AG04450 (cell line): ENCODE data around the gene NECTIN1. TPM values are rescaled to one million over a fixed set of nuclear protein-coding genes. Genes with fewer than 3 reads are reported as not detected.

Source experiments
- CTCF ChIA-PET: fragments of 300-600, 350-600 bp; formaldehyde crosslinking; extraction: SDS; loops from one replicate; lab custom pipeline; 2022; ENCODE audit warnings: antibody characterized with exemption, inconsistent platforms; lab: Charles Lee
- POLR2A ChIA-PET: fragments of 350-600 bp; formaldehyde crosslinking; extraction: SDS; loops from one replicate; lab custom pipeline; 2021; ENCODE audit warnings: antibody characterized with exemption, inconsistent platforms; lab: Yijun Ruan, JAX
- DNase-seq: peaks from one replicate; pipeline ENCODE4 v3.0.0-alpha.2; 2011; ENCODE audit warnings: low read depth, low spot score
- H3K27ac ChIP-seq: one replicate; pipeline ENCODE4 v1.5.1; 2012; ENCODE audit warnings: low read depth, low read length, control low read depth
- H3K27me3 ChIP-seq: one replicate; pipeline ENCODE4 v1.6.0; 2012; ENCODE audit warnings: low read length; ENCODE audit not compliant: control insufficient read depth, insufficient read depth
- H3K4me3 ChIP-seq: 2 replicates; pipeline ENCODE4 v1.5.1; 2011; ENCODE audit warnings: mild to moderate bottlenecking, low read depth, low read length, control low read depth
- H3K9me3 ChIP-seq: 2 replicates; pipeline ENCODE4 v1.5.1; 2012; ENCODE audit warnings: low read length; ENCODE audit not compliant: control insufficient read depth, insufficient read depth
- CTCF ChIP-seq: IDR thresholded peaks from 2 replicates; pipeline ENCODE4 v1.5.1; 2011; ENCODE audit warnings: low read depth, low read length, control low read depth, inconsistent platforms
- polyA plus RNA-seq: library from polyadenylated mRNA; depleted of rRNA; stranded (reverse); fragments of >200 nt; gene quantifications from 2 replicates; pipeline ENCODE4 v1.2.3, GENCODE V29; 2011

Gene NECTIN1
- polyA plus RNA-seq, 1 experiment = 2.8 TPM

- Histone ChIP-seq H3K4me3 (no peak overlapping the region), H3K27ac (no peak overlapping the region), H3K27me3 (peaks cover 44% of the 10 kb centered on the region), H3K9me3 (no peaks in the 10 kb centered on the region)
- ChIA-PET CTCF (no interaction called here), POLR2A (no interaction called here)
- no peak for DNase-seq
- TF ChIP-seq CTCF = no peak
These were observed 84.5 kb downstream of the NECTIN1 start for GRCh38 chr11:119644502-119644901.

GRCh38 chr11:119643876-119644225, 85.1 kb downstream of the NECTIN1 start:
- H3K9me3 ChIP-seq = no peaks in the 10 kb centered on the region
- CTCF ChIA-PET = interaction anchor here (0.6 kb wide), 1 partner anchor 102 kb away, joined by 3 read pairs; no protein-coding TSS in a partner anchor
- POLR2A ChIA-PET = no interaction called here
- no peak for DNase-seq
- H3K27ac ChIP-seq = no peak overlapping the region
- peaks cover 49% of the 10 kb centered on the region for H3K27me3 ChIP-seq
- no peak overlapping the region for H3K4me3 ChIP-seq
- TF ChIP-seq CTCF = no peak

GRCh38 chr11:119643212-119643875, 85.7 kb downstream of the NECTIN1 start:
- Histone ChIP-seq H3K27ac (no peak overlapping the region), H3K4me3 (no peak overlapping the region), H3K9me3 (no peaks in the 10 kb centered on the region), H3K27me3 (peaks cover 49% of the 10 kb centered on the region)
- CTCF ChIA-PET = interaction anchor here (0.6 kb wide), 1 partner anchor 101 kb away, joined by 3 read pairs; no protein-coding TSS in a partner anchor
- DNase-seq = no peak
- no peak for TF ChIP-seq CTCF
- POLR2A ChIA-PET = no interaction called here

GRCh38 chr11:119641983-119642745, 86.8 kb downstream of the NECTIN1 start:
- no peak for DNase-seq
- ChIA-PET POLR2A (no interaction called here), CTCF (interaction anchor here (0.6 to 2.2 kb wide), 6 partner anchors 18 to 466 kb away, joined by 3 to 11 read pairs (median 6); partner anchors contain the start of gene NECTIN1)
- Histone ChIP-seq H3K27ac (no peak overlapping the region), H3K4me3 (no peak overlapping the region), H3K9me3 (no peaks in the 10 kb centered on the region), H3K27me3 (peaks cover 51% of the 10 kb centered on the region)
- peak; percentile 49 for TF ChIP-seq CTCF

- ChIA-PET POLR2A (no interaction called here), CTCF (interaction anchor here (0.9 to 2.2 kb wide), 3 partner anchors 10 to 468 kb away, joined by 3 to 11 read pairs (median 6); partner anchors contain the start of gene NECTIN1)
- no peak for DNase-seq
These were observed 88.5 kb downstream of the NECTIN1 start for GRCh38 chr11:119640541-119640940.

More at GRCh38 chr11:119640541-119640940, 88.5 kb downstream of the NECTIN1 start:
- H3K9me3 ChIP-seq = no peaks in the 10 kb centered on the region
- H3K27me3 ChIP-seq = peaks cover 49% of the 10 kb centered on the region
- H3K27ac ChIP-seq = no peak overlapping the region
- no peak overlapping the region for H3K4me3 ChIP-seq
- no peak for TF ChIP-seq CTCF
